Measurements from ENCODE around the gene LCAT.
"Not testable (repeated sequence)": the region's sequence is repeated elsewhere in the genome, so short reads cannot be mapped to it uniquely, and the experiment has no call there.

Gene LCAT

DNA sequence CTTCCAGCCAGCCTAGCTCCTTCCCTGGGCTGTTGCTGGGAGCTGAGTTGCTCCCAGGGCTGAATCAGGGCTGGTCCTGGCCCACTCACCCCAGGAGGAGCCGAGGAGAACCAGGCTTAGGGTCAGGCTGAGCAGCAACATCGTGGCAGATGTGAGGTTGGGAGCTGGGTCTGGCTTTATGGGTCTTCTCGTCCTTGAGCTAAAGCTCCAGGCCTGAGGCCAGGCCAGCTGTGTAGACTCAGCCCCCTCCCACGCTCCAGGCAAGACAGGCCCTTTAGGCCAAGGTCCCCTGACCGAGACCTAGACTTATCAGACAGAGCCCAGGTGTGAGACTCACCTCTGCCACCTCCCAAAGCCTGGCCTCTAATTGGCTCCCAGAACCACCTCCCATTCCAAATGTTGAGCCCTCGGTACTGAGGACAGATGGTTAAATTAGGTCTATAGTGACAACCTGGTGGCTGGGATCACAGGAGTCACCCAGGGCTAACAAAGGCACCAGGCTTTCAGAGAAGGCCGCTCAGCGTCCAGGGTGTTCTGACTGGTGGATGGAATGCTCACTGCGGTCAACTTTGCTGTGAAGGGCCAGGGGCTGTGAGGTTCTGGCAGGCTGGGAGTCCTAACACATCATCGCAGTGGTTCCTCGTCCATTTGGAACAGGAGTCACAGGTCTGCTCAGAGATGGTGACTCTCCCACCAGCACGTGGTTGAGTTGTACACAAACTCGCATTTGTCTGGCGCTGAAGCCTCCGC, 12.0 kb downstream of the LCAT start, which contains the start of gene CTRL:
Gene CTRL (minus strand): TSS at position 151 of the 750 bp plus-strand sequence. CDS start 10 bp downstream, at position 141.
- DNase-seq (ENCODE audit: low read depth) = no peak

DNA sequence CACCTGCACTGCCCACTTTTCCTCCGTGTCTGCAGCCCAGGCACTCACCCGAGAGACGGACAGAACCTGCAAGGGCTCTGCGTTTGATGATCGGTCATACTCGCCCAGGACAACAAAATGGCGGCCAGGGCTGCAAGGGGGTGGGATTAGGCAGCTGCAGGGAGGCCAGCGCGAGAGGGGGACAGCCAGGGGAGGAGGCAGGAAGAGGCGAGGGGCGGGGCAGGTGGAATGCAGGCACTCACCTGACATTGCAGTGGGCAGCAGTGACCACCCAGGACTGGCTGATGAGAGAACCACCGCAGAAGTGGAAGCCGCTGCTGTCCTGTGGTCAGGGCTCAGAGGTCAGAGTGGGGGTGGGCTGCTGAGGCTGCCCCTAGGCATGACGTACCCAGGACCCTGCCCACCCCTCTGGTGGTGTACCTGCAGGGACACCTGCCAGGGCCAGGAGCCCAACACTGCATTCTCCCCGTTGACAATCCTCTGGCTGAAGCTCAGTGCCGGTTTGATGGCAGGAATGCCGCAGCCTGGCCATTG, 13.2 kb downstream of the LCAT start:
- no peak for DNase-seq (ENCODE audit: low read depth)

DNA sequence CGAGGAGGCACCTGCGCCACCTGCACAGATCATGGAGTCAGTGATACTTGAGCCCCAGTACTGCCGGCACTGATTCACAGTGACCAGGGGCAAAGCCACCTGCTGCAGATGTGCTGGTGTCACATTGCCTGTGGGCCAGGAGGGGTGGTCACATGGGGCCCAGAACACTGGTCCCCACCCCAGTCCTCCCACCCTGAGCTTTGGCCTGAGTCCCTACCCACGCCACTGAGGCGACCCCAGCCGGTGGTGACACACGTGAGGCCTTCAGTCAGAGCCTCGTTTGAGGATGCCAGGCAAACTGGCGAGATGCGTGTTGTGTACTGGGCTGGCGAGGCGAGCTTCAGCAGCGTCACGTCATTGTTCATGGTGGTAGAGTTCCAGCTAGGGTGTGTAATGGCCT, 13.7 kb downstream of the LCAT start:
- DNase-seq (ENCODE audit: low read depth) = no peak

DNA sequence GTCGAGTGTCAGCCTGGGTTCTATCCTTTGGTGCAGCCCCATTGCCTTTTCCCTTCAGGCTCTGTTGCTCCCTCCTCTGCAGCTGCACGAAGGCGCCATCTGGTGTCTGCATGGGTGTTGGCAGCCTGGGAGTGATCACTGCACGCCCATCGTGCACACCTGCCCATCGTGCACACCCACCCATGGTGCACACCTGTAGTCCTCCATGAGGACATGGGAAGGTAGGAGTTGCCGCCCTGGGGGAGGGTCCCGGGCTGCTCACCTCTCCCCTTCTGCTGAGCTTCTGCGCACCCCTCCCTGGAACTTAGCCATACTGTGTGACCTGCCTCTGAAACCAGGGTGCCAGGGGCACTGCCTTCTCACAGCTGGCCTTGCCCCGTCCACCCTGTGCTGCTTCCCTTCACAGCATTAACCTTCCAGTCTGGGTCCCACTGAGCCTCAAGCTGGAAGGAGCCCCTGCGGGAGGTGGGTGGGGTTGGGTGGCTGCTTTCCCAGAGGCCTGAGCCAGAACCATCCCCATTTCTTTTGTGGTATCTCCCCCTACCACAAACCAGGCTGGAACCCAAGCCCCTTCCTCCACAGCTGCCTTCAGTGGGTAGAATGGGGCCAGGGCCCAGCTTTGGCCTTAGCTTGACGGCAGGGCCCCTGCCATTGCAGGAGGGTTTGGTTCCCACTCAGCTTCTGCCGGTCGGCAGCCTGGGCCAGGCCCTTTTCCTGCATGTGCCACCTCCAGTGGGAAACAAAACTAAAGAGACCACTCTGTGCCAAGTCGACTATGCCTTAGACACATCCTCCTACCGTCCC, 15.2 kb downstream of the LCAT start:
- peak; percentile 53 for DNase-seq (ENCODE audit: low read depth)

DNA sequence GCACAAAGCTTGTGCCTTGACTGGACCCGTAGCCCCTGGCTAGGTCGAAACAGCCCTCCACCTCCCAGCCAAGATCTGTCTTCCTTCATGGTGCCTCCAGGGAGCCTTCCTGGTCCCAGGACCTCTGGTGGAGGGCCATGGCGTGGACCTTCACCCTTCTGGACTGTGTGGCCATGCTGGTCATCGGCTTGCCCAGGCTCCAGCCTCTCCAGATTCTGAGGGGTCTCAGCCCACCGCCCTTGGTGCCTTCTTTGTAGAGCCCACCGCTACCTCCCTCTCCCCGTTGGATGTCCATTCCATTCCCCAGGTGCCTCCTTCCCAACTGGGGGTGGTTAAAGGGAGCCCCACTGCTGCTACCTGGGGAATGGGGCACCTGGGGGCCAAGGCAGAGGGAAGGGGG, 15.8 kb downstream of the LCAT start:
- no peak for DNase-seq (ENCODE audit: low read depth)

DNA sequence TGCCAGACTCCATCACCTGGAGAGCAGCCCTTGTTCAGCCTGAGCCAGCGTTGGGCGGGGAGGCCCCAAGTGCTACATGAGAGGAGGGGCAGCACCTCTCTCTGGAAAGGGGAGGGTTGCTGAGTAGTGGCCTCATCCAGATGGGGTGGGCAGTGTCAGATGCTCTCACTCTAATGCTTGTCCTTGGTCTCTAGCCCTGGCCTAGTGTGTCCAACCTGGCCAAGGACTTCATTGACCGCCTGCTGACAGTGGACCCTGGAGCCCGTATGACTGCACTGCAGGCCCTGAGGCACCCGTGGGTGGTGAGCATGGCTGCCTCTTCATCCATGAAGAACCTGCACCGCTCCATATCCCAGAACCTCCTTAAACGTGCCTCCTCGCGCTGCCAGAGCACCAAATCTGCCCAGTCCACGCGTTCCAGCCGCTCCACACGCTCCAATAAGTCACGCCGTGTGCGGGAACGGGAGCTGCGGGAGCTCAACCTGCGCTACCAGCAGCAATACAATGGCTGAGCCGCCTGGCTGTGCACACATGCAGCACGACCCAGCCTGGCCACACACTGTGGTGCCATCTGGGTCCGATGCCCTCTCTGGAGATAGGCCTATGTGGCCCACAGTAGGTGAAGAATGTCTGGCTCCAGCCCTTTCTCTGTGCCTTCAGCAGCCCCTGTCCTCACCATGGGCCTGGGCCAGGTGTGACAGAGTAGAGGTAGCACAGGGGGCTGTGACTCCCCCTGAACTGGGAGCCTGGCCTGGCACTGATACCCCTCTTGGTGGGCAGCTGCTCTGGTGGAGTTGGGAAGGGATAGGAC, 16.6 kb downstream of the LCAT start:
- no peak for DNase-seq (ENCODE audit: low read depth)

DNA sequence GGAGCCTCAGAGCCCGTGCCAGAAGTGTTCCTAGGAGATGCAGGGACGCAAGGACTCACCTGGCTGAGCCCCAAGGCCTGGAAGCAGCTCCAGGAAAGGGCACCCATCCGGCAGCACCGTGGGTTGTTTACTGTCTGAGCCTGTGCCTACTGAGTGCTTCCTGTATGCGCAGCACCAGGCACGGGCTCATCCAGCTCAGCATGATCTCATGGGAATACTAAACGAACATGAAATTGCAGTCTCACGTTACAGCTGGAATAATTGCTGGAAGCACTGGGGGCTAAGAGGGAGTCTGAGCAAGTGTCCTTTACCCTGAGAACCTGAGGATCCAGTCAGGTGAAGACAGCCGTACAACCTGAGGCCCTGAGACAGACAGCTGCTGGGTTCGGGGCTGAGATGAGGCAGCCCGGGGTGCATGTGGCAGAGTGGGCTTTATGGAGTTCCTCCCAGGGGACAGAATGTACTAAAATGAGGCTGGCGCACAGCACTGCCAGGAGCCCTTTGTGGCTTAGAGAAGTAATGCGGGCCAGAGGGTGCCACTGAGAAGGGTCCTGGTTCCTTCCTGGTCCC, 17.7 kb downstream of the LCAT start:
- no peak for DNase-seq (ENCODE audit: low read depth)

DNA sequence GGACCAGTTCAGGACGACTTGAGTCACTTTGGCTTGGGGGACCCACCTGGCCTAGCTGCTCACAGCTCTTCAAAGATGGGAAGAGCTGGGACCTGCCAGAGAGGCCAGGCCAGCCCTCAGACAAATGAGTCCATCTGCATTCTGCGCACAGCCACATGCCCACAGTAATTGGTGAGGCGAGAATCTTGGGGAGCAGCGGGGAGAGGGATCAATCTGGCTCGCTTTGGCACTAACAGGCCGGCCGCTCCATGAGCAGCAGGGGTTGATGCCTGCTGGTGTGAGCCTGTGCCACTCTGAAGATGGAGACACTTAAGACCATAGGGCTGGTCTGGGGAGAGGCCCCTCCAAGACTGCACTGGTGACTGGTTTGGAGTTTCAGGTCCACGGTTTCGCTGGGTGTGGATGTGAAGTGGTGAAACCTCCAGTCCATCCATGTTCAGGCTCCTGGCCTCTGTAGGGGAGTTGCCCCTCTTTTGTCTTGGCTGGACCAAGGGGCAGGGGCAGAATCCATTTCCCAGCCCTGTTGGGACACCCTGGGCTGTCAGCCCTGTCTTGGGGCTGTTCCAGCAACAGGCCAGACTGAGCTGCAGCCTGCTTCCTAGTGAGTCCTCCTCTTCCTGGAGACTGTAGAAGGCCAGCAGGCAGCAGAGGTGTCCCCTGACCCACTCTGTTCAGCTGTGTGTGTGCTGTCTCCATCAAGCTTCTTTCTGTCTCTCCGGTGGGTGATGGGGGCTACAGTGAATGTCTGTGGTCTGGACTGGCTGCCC, 19.6 kb downstream of the LCAT start:
- no peak for DNase-seq (ENCODE audit: low read depth)

DNA sequence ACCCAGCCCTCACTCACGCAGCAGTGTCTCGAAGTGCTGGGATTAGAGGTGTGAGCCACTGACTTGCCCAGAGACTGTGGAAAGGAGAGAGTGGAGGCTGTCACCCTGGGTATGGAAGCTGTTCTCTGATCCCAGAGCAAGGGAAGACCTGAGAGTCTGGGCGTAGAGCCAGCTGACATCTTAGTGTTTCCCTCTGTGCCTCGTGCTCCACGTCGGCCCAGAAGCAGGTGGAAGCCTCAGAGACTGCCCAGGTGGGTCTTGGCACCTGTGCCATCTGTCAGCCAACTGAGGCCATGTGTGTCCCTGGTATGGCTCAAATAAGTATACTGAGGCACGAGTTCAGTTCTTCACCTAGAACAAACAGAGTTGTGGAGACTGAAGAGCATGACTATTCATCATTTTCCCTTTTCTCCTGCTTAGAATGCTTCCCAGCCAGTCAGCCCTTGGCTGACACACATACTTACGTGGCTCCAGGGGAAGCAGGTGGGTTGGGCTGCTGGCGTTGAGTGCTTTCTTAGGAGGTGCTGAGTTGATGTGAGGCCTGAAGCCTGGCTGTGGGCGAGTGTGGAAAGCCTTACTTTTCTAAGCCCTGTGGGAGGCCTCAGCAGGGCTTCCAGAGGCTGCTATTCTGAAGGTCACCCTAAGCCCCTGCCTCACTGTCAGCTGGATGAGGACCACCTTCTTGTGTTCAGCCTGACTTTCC, 20.4 kb downstream of the LCAT start:
- DNase-seq (ENCODE audit: low read depth) = no peak

DNA sequence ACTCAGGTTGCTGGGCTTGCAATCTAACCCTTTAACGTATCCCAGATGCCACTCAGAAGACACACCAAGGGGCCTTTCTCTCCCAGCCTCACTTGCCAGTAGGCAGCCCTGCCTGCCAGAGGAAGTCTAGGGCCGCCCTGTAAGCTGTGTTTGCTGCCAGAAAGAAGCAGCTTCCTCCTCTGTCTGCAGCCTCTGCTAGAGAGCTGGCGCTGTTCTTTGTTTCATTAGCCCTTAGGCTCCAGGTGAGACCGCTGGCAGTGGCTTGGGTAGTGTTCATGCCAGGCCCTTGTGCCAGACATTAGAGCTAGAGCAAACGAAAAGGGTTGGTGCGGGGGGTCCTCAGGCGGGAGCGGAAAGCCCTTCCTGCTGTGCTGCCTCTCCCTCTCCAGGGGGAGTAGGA, 21.2 kb downstream of the LCAT start:
- no peak for DNase-seq (ENCODE audit: low read depth)

DNA sequence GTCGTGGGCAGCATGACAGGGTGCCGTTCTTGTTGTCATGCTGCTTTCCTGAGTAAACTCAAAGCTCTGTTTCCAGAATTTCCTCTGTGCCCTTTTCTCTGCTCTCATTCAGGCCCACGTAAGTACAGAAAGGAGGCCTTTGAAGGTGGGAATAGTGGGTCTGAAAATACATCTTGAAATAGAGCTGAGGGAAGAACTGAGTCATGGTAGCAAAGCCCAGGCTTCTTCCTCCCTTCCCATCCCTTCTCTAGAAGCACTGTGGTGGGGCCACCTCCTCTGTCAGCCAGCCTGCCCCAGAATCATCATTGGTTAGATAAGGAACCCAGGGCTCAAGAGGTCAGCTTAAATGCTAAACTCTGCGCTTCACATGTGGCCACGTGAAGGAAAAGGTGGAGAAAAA, 21.7 kb downstream of the LCAT start:
- no peak for DNase-seq (ENCODE audit: low read depth)

DNA sequence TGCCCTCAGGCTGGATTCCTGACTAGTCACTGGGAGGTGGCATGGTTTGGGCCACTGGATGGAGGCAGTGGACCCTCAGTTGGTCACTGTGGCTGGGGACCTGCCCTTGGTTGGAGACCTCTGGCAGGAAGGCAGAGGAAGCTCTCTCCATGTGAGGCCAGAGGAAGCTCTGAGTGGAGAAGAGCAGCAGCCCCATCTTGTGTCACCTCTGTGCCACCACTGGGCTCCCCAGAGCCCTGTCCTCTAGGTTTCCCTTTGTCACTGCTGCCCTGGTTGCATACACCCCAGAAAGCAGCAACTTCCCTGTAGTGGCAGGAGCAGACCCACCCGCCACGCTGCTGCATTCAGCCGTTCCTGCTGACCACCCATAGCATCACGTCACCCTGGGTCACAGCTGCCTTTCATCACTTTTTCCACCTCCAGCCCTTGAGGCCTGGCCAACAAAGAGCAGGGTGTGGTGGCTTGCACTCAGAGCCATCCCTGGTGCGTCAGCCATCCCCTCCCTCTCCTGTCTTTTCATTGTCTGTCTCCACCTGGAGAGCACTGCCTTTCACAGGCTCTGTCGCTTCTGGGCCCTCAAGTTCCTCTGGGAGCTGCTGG, 24.2 kb downstream of the LCAT start:
- DNase-seq (ENCODE audit: low read depth) = no peak

DNA sequence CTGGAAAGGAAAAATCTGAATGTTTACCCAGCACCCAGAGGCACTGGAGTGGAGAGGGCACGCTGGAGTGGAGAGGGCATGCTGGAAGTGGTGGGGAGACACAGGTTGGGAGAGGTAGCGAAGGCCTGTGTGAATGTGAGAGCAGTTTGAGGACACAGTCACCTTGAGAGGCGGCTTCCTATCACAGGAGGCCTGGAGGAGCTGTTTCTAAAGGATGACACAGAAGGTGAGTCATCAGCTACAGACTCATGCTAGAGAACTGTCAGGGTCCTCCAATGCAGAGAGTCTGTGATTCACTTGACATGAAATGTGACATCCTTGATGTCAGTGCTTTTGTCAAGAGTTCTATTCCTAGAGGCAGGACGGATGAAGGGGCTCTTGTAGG, 26.1 kb downstream of the LCAT start:
- no peak for DNase-seq (ENCODE audit: low read depth)

DNA sequence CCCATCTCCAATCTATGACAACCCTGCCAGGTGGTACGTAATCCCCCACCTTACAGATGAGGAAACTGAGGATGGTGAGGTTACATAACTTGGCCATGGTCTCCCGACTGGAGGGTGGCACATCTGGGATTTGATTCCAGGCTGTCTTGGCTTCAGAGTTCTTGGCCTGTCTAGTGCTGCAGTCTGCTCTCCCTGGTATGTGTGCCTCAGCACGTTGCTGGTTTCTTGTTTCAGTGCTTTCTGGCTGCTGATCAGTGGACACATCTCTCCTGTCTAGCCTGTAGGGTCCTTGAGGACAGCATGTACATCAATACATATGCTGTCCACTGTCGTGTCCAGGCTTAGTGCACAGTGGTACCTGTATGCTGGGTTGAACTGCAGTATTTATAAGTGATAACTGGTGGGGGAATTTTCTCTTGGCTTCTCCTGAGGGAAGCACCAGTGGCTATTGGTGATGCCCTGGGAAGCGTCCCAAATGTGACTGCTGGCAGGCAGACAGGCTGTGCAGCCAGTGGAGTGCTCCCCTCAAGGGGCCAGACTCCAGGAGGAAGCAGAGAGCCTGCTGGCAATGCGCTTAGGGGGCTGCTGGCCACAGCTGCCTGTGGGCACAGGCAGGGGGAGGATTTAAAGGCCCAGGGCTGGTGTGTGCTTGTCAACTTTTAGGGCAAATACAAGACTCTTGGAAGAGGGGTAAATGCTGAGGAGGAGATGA, 26.6 kb downstream of the LCAT start:
- no peak for DNase-seq (ENCODE audit: low read depth)

DNA sequence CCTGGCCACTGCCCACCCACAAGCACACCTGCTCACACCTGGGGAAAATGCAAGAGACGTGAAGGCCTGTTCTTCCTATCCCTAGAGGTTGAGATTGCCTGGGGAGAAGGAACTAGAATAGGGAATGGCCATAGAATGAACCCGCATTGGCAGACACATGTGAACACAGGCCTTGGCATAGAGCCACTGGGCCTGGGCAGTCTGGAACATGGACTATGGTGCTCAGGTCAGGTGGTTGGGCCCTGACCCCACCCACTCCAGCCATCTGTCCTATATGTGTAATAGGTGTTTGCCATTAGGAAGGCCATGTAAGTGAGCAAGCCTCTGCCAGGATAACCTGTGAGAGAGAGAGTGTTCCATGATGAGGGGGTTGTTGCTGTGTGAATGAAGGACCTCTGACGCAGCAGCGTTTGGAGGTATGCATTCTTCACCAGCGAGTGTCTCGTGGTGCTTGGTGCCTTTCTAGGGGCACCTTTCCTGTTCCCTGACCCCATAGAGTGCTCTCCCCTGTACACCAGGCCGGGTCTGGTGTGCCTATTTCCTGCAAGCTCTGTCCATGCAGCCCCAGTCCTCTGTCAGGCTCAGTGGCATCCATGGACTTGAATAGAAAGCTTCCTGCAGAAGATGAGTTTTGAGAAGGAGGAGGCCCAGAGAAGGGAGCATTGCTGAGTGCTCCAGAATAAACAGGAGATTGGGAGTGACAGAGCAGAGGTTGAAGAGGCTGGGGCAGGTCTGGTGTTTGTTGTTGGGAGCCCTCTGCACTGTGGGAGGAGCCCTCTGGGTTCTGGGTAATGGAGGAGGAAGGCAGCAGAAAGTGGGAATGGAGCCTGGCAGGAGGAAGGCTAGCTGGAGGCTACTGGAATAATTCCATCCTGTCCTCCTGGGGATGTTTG, 27.8 kb downstream of the LCAT start:
- DNase-seq (ENCODE audit: low read depth) = no peak

DNA sequence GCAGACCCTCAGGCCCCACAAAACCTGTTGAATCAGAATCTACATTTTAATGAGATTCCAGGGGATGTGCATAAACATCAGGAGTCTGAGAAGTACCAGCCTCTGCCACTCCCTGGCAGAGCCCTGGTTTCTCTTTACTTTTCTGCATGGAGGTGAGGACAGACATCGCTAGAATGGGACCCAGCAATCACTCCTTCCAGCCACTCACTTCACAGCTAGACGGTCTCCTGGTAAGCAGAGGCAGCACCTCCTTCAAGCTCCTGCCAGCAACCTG, 28.5 kb downstream of the LCAT start:
- not testable (repeated sequence) for DNase-seq (ENCODE audit: low read depth)

DNA sequence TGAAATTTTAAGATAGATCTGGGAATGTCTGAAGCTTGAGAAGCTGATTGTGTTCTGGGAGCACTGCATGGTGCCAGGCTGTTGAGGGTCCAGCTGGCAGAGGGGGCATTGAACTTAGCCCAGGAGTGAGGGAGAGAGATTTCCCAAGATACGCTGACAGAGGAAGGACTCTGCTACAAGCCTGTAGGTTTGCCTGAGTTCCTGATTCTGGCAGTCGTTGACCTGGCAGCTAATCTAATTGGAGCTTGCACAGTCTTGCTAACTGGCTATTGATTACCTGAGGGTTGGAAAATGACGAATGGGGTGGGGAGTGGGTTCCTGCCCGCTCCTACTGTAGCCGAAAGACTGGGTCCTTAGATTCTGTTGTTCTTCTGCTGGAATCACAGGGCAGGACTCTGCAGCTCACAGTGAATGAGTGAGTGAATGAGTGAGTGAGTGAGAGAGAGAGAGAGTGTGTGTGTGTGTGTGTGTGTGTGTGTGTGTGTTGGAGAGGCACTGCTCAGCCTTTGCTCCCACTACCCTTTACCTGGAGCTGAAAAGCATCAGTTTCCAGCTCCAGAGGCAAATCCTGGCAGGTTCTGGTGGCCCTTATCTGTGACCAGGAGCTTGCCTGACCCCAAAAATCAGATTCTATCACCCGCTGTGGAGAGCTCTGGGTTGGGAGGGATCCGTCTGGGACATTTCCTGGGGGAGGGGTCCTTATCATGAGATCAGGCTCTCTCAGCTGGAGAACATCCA, 29.0 kb downstream of the LCAT start:
- no peak for DNase-seq (ENCODE audit: low read depth)

DNA sequence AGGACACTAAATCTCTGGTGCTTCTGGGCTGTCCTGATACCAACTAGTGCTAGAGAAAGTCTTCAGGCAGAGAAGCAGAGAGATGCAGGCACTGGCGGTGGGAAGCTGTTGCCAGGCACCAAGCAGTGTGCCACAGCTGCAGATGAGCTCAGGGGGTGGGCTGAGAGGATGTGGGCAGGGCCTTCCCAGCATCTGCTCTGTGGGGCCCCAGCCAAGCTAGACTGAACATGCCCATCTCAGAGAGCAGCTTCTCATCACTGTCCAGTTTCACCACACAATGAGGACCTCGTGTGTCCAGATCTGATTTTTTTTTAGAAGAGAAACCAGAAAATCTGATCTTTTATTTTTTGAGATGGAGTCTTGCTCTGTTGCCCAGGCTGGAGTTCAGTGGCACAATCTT, 33.8 kb downstream of the LCAT start:
- DNase-seq (ENCODE audit: low read depth) = no peak
